Measurements from ENCODE around the gene HOXC4. TPM values are rescaled to one million over a fixed set of nuclear protein-coding genes. Genes with fewer than 3 reads are reported as not detected.
"Not testable (repeated sequence)": the region's sequence is repeated elsewhere in the genome, so short reads cannot be mapped to it uniquely, and the experiment has no call there.

HOXC4 gene
- total and polyA plus RNA-seq, 2 donors (not counting 3 experiments of a cell fraction or from before 2014, with no cell fraction given): 0.06 to 0.58 TPM

- H3K36me3 ChIP-seq (ENCODE audit: control insufficient read depth in 2 of 2, extremely low read depth in 1 of 2, insufficient read depth in 2 of 2, low read length in 2 of 2); CTCF ChIA-PET; H3K9me3 ChIP-seq (replicated peaks; ENCODE audit: control insufficient read depth, insufficient read depth, low read length); POLR2A ChIA-PET; H3K9me1 ChIP-seq (replicated peaks; ENCODE audit: control insufficient read depth, extremely low read depth, insufficient read depth, low read length); H3K4me1 ChIP-seq (ENCODE audit: control insufficient read depth, extremely low read depth, insufficient read depth, low read length); H3K27ac ChIP-seq (ENCODE audit: insufficient read depth, low read depth, low read length); DNase-seq (ENCODE audit: low read depth, low spot score); H4K20me1 ChIP-seq (replicated peaks; ENCODE audit: control insufficient read depth, extremely low read depth, insufficient read depth, low read length); H3K9ac ChIP-seq (replicated peaks; ENCODE audit: extremely low read depth, insufficient read depth, low read length); FAIRE-seq; intact Hi-C loops (cut with micrococcal nuclease); H3K79me2 ChIP-seq (ENCODE audit: control insufficient read depth, insufficient read depth, low read length); dilution Hi-C loops (cut with MboI; ENCODE audit: extremely low pct_ligation_motif_present, low sequenced_read_pairs); H3K4me3 ChIP-seq (replicated peaks in 1 of 3; ENCODE audit: insufficient read depth in 1 of 3, low read depth in 1 of 3, low read length in 3 of 3); H2AFZ ChIP-seq (ENCODE audit: low read depth, low read length); BruUV-seq (replicated peaks); H3K4me2 ChIP-seq (ENCODE audit: insufficient read depth, low read length): not testable (repeated sequence)
- peaks cover 29% of the 10 kb centered on the region in 2 experiments for H3K27me3 ChIP-seq (ENCODE audit: control insufficient read depth in 2 of 2, insufficient read depth in 2 of 2, low read length in 2 of 2)
These were observed 27.4 kb downstream of the HOXC4 start for GRCh38 chr12:54081053-54081514.

DNA sequence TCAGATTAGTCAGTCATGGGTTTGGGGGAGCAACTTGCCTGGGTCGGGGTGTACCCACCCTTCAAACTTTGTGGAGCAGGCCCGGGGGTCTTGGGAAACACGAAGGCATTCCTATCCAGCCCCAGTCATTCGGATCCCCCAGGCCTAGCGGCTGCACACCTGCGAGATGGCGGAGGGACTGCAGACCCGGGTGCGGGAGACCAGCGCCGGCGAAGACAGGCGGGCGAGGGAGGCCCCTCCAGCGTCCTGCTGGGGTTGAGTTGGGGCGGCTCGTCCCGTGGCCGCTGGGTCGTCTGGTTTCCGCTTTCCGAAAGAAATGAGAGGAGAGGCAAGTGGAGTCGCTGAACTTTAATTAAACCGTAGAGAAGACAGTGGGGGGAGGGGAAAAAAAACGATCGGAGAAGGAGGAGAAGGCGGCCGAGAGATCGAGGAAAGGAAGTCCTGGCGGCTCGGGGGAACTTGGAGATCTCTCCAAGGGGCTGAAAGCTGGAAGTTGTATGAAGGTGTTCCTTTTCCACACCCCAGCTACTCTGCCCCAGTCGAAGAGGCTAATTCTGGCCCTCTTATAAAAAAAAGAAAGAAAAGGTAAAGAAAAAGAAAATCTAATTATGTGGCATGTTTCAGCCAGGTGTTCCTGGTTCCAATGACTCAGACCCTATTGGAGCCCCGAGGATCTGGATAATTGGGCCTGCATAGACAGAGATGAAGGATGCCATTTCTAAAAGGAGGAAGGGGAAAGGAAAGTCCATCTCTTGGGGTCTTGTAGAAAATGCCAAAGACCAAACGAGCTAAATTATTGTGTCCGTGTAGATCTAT lies 28.2 kb downstream of the HOXC4 start:
- H3K9ac ChIP-seq (replicated peaks; ENCODE audit: extremely low read depth, insufficient read depth, low read length); H3K27ac ChIP-seq (ENCODE audit: insufficient read depth, low read depth, low read length); H3K36me3 ChIP-seq (ENCODE audit: control insufficient read depth in 2 of 2, extremely low read depth in 1 of 2, insufficient read depth in 2 of 2, low read length in 2 of 2); dilution Hi-C loops (cut with MboI; ENCODE audit: extremely low pct_ligation_motif_present, low sequenced_read_pairs); FAIRE-seq; POLR2A ChIA-PET; H3K9me1 ChIP-seq (replicated peaks; ENCODE audit: control insufficient read depth, extremely low read depth, insufficient read depth, low read length); intact Hi-C loops (cut with micrococcal nuclease); H3K79me2 ChIP-seq (ENCODE audit: control insufficient read depth, insufficient read depth, low read length); H3K9me3 ChIP-seq (replicated peaks; ENCODE audit: control insufficient read depth, insufficient read depth, low read length); H3K4me2 ChIP-seq (ENCODE audit: insufficient read depth, low read length); BruUV-seq (replicated peaks); H2AFZ ChIP-seq (ENCODE audit: low read depth, low read length); DNase-seq (ENCODE audit: low read depth, low spot score); H3K4me3 ChIP-seq (replicated peaks in 1 of 3; ENCODE audit: insufficient read depth in 1 of 3, low read depth in 1 of 3, low read length in 3 of 3); H4K20me1 ChIP-seq (replicated peaks; ENCODE audit: control insufficient read depth, extremely low read depth, insufficient read depth, low read length); H3K4me1 ChIP-seq (ENCODE audit: control insufficient read depth, extremely low read depth, insufficient read depth, low read length): not testable (repeated sequence)
- CTCF ChIA-PET: interaction anchor here (1.0 kb wide), 1 partner anchor 27 kb away, joined by 4 read pairs; no protein-coding TSS in a partner anchor
- peaks cover 29% of the 10 kb centered on the region in 2 experiments for H3K27me3 ChIP-seq (ENCODE audit: control insufficient read depth in 2 of 2, insufficient read depth in 2 of 2, low read length in 2 of 2)
